ENCODE measurements around the gene EXOC7.

Gene EXOC7

GRCh38 chr17:76032073-76032779, 71.4 kb downstream of the EXOC7 start:
- no peak overlapping the region for H3K27ac ChIP-seq
- H3K4me3 ChIP-seq, result no peak overlapping the region
- TF ChIP-seq, protein P1, sequence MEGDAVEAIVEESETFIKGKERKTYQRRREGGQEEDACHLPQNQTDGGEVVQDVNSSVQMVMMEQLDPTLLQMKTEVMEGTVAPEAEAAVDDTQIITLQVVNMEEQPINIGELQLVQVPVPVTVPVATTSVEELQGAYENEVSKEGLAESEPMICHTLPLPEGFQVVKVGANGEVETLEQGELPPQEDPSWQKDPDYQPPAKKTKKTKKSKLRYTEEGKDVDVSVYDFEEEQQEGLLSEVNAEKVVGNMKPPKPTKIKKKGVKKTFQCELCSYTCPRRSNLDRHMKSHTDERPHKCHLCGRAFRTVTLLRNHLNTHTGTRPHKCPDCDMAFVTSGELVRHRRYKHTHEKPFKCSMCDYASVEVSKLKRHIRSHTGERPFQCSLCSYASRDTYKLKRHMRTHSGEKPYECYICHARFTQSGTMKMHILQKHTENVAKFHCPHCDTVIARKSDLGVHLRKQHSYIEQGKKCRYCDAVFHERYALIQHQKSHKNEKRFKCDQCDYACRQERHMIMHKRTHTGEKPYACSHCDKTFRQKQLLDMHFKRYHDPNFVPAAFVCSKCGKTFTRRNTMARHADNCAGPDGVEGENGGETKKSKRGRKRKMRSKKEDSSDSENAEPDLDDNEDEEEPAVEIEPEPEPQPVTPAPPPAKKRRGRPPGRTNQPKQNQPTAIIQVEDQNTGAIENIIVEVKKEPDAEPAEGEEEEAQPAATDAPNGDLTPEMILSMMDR (IDR thresholded peaks at IDR 0.05), result no peak
- no peak for DNase-seq (ENCODE audit: low spot score)

Measured in coronary artery (tissue), 2 donors.